GM21529 (cell line): ENCODE results near the gene ISL2.

Source experiments
- ATAC-seq: cut with Tn5 transposase; IDR thresholded peaks from one replicate; pipeline ENCODE4 v1.9.1; 2021; ENCODE audit not compliant: unreplicated experiment

Gene ISL2

GRCh38 chr15:76368122-76368621 lies 31.6 kb downstream of the ISL2 start:
- ATAC-seq, result no peak

GRCh38 chr15:76376029-76376428 lies 39.5 kb downstream of the ISL2 start:
- ATAC-seq, result no peak

GRCh38 chr15:76376816-76377215 lies 40.2 kb downstream of the ISL2 start:
- no peak for ATAC-seq

- ATAC-seq, result no peak
Observed at GRCh38 chr15:76377217-76377616, 40.6 kb downstream of the ISL2 start.

- no peak for ATAC-seq
Observed at GRCh38 chr15:76377751-76378150, 41.2 kb downstream of the ISL2 start.

- no peak for ATAC-seq
Observed at GRCh38 chr15:76378691-76379090, 42.1 kb downstream of the ISL2 start.

- no peak for ATAC-seq
Observed at GRCh38 chr15:76380249-76380648, 43.7 kb downstream of the ISL2 start.

GRCh38 chr15:76381366-76381765 lies 44.8 kb downstream of the ISL2 start:
- no peak for ATAC-seq

GRCh38 chr15:76382987-76383728 lies 46.6 kb downstream of the ISL2 start:
- ATAC-seq, result no peak

GRCh38 chr15:76384409-76384808 lies 47.8 kb downstream of the ISL2 start:
- no peak for ATAC-seq

GRCh38 chr15:76386178-76386577 lies 49.6 kb downstream of the ISL2 start:
- no peak for ATAC-seq

- ATAC-seq, result no peak
Observed at GRCh38 chr15:76386926-76387325, 50.4 kb downstream of the ISL2 start.

GRCh38 chr15:76390571-76390970 lies 54.0 kb downstream of the ISL2 start:
- ATAC-seq, result no peak

GRCh38 chr15:76391309-76391708 lies 54.7 kb downstream of the ISL2 start:
- ATAC-seq, result no peak

- ATAC-seq, result no peak
Observed at GRCh38 chr15:76391847-76392246, 55.3 kb downstream of the ISL2 start.
